HUDEP-2 (cell line): ENCODE measurements around the gene DOCK3.
"Not testable (repeated sequence)": the region's sequence is repeated elsewhere in the genome, so short reads cannot be mapped to it uniquely, and the experiment has no call there.

ENCODE experiments used
- DNase-seq, 76 experiments: peaks; one replicate each; lab custom pipeline; 2025; ENCODE audit not compliant: unreplicated experiment in 76 of 76; lab: John Stamatoyannopoulos, UW

DOCK3 gene

DNA sequence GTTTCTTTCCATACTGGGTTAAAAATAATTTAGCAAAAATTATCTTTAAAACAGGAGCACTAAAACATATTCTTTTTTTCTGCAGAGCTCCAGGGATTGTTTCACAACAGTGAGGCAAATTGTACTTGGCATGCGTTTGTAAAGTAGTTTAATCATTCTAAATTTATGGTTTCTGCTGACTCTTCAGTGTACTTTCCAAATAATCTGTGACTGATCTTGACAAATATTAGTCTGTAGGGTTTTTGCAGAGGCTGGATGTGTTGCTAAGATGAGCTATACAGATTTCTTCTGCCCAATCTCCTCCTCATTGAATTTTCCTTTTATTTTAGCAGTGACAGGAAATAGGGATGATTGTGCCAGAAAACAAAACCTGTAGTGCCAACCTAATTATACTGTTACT, 382.4 kb downstream of the DOCK3 start:
- no peak for DNase-seq

- no peak for DNase-seq
These were observed 388.3 kb downstream of the DOCK3 start for GRCh38 chr3:51063053-51063452.

GRCh38 chr3:51075221-51075775, 400.6 kb downstream of the DOCK3 start:
- DNase-seq, result no peak

DNA sequence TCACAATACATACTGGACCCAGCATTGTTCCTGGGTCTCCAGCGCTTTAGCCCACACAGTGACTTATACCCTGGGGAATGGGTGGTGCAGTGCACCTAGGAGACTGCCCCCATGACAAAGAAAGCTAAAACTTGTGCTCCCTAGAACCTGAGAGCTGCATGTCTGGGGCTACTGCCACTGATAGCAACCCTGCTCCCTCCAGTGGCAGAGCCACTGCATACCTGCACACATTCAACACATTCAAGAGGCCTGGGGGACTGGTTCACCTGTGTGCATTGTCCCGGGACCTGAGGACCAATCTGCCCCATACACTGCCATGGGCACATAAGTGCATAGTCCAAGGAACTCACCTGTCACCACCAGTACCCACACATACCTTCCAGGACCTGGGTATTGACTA, 407.6 kb downstream of the DOCK3 start:
- no peak for DNase-seq

DNA sequence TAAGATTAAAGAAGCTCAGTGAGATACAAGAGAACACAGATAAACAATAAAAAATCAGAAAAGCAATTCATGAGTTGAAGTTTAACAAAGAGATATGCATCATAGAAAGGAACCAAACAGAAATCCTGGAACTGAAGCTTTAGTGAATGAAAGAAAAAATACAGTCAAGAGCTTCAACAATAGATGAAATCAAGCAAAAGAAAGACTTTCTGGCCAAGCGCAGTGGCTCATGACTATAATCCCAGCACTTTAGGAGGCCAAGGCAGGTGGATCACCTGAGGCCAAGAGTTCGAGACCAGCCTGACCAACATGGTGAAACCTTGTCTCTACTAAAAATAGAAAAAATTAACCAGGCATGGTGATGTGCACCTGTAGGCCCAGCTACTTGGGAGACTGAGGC, 408.8 kb downstream of the DOCK3 start:
- DNase-seq, result no peak

DNA sequence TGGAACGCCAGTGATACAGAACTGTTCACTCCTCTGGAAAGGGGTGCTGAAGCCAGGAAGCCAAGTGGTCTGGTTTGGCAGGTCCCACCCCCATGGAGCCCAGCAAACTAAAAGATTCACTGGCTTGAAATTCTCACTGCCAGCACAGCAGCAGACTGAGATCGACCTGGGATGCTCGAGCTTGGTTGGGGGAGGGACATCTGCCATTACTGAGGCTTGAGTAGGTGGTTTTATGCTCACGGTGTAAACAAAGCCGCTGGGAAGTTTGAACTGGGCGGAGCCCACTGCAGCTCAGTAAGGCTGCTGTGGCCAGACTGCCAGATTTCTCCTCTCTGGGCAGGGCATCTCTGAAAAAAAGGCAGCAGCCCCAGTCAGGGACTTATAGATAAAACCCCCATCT, 417.4 kb downstream of the DOCK3 start:
- DNase-seq, result not testable (repeated sequence)

DNA sequence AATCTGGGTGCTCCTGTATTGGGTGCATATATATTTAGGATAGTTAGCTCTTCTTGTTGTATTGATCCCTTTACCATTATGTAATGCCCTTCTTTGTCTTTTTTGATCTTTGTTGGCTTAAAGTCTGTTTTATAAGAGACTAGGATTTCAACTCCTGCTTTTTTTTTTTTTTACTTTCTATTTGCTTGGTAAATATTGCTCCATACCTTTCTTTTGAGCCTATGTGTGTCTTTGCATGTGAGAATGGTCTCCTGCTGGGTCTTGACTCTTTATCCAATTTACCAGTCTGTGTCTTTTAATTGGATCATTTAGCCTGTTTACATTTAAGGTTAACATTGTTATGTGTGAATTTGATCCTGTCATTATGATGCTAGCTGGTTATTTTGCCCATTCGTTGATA, 420.1 kb downstream of the DOCK3 start:
- not testable (repeated sequence) for DNase-seq

DNA sequence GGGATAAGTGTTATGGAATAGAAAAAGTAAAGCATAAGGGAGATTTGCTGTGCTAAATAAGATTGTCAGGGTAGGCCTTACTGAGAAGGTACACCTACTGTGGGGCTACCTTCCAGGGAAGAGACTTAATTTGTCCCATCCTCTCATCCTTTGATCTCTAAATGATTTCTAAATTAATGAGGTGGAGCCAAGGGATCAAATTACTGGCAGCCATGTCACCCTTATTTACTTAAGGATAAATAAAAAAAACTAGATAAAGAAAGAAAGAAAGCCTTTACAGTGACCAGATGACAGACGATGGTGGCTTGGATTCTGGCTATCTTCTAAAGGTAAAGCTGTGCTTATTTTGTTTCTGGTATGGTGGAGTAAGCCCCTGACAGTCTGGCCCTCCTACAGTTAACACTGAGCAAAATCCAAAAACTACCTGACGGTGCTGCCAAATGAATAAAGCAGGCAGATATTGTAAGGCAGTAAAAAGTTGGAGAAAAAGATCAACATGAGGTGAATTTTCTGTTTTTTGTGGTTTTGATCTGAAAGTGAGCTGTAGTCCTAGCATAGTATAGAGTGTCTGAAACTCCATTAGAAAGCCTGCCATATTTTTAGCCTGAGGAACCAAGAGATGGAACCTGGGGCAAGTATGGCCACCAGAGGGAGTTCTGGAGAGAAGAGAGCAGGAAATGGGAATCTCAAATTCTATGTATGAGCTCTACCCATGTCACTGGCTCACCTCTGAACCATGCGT, 425.2 kb downstream of the DOCK3 start:
- peak in 36 of 76 experiments; percentile 0 to 56 (median 12) for DNase-seq

- no peak for DNase-seq
These were observed 425.8 kb downstream of the DOCK3 start for GRCh38 chr3:51100536-51100851.

DNA sequence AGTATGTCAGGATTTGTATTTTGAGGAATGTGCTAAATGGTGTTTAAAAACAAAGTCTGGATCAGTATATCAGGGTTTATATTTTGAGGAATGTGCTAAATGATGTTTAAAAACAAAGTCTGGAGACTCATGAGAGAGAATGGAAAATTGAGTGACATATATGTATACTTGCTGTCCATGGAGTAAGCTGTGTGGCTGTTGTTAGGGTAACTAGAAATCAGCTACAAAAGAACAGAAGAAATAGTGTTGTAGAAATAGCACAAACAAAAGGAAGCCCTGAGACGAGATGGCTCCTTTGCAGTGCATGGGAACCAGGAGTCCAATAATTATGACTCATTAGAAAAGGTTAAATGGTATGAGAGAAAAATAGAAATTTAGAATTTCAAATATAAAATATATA, 427.7 kb downstream of the DOCK3 start:
- no peak for DNase-seq

- DNase-seq, result no peak
These were observed 431.6 kb downstream of the DOCK3 start for GRCh38 chr3:51106242-51106876.

DNA sequence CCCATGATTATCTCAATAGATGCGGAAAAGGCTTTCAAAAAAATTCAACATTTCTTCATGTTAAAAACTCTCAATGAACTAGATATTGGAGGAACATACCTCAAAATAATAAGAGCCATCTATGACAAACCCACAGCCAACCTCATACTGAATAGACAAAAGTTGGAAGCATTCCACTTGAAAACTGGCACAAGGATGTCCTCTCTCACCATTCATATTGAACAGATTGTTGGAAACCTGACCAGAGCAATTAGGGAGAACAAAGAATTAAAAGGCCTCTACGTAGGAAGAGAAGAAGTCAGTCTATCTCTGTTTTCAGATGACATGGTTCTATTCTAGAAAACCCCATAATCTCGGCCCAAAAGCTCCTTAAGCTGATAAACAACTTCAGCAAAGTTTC, 435.9 kb downstream of the DOCK3 start:
- DNase-seq, result no peak

- no peak for DNase-seq
These were observed 448.2 kb downstream of the DOCK3 start for GRCh38 chr3:51122944-51123343.

GRCh38 chr3:51123531-51123930, 448.8 kb downstream of the DOCK3 start:
- DNase-seq, result no peak

- DNase-seq, result not testable (repeated sequence)
These were observed 456.9 kb downstream of the DOCK3 start for GRCh38 chr3:51131607-51132006.

DNA sequence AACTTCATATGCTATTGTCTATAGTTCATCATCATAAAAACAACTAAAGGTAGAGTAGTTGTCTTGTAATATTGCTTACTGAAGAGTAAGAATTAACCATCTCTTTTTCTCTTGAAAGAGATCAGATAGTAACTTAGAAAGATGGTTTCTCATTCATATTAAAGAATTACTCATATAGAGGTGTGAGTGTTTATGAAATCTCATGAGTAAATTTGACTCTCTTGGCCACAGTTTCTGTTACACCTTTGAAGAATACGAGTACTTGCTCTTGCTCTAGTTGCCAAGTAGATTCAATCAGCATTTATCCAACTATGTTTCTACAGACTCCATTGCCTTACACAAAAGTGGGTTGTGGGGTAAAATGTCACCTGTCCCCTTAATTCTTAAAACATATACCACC, 463.0 kb downstream of the DOCK3 start:
- DNase-seq, result no peak

- no peak for DNase-seq
These were observed 464.9 kb downstream of the DOCK3 start for GRCh38 chr3:51139616-51140015.

- no peak for DNase-seq
These were observed 466.8 kb downstream of the DOCK3 start for GRCh38 chr3:51141573-51141972.

- DNase-seq, result no peak
These were observed 471.3 kb downstream of the DOCK3 start for GRCh38 chr3:51145811-51146585.

DNA sequence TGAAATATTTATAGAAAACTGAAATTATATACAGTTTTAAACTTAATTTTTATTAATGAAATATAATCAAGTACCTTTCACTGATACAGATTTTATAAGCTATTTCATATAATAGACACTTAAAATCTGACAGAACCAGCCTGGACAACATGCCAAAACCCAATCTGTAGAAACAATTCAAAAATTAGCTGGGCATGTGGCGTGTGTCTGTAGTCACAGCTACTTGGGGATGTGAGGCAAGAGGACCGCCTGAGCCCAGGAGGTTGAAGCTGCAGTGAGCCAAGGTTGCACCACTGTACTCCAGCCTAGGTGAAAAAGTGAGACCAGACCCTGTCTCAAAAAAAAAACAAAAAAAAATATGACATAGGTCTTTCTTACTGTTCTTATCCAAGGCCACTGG, 472.1 kb downstream of the DOCK3 start:
- no peak for DNase-seq

DNA sequence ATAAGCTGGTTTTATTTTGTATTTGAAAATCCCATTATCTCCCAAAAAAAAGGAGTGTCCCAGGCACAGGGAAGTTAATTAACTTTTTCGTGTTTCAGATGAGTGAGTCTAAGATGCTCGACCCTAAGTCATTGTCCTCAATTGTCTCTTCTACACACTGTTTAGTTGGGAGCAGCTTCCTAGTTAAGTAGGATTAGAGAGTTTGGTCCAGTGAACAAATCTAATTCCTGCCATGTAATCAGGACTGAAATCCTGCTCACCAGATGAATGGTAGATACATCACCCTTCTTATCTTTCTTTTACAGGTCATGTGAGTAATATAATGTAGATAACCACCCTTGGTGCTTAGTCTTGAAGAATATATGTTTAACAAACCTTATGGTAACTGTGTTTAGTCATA, 481.4 kb downstream of the DOCK3 start:
- no peak for DNase-seq

DNA sequence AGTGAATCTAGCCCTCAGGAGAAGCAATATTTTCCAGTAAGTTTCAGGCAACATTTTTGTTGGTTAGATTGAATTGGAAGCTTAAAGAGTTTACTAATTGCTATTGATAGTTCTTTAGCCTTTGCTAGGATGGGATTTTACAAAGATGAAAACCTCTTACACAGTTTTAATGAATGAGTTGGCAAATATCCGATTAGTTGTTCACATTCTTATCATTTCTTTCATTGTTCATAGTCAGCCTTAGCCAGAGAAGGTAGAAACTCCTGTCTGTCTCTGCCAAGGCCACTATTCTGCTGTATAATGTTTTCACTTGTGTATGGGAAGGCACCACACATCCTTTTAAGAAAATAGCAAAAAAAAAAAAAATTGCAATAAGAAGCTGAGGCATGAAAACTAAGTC, 488.3 kb downstream of the DOCK3 start:
- DNase-seq, result no peak
